ENCODE data around the gene PCDHB14. TPM values are rescaled to one million over a fixed set of nuclear protein-coding genes. Genes with fewer than 3 reads are reported as not detected.

Gene PCDHB14
- polyA plus RNA-seq, 1 donor, result 2.7 TPM

GRCh38 chr5:141269195-141269594 lies 46.1 kb downstream of the PCDHB14 start:
- H3K4me3 ChIP-seq (ENCODE audit: low read length), result no peak overlapping the region
- no CpG with 5 or more reads among the region's 4 CpGs for WGBS (ENCODE audit: insufficient coverage, low lambda C conversion rate)
- no peaks in the 10 kb centered on the region for H3K36me3 ChIP-seq (ENCODE audit: control insufficient read depth, insufficient read depth, low read length)
- no peak for DNase-seq
- H3K27me3 ChIP-seq (ENCODE audit: control insufficient read depth, insufficient read depth, low read length), result no peaks in the 10 kb centered on the region
- no peaks in the 10 kb centered on the region for H3K4me1 ChIP-seq (ENCODE audit: control insufficient read depth, insufficient read depth, low read length)
- no peak overlapping the region for H3K27ac ChIP-seq (ENCODE audit: low read length)
- peaks cover 39% of the 10 kb centered on the region for H3K9me3 ChIP-seq (ENCODE audit: control insufficient read depth, low read depth, low read length)

- no peaks in the 10 kb centered on the region for H3K4me1 ChIP-seq (ENCODE audit: control insufficient read depth, insufficient read depth, low read length)
- no peaks in the 10 kb centered on the region for H3K36me3 ChIP-seq (ENCODE audit: control insufficient read depth, insufficient read depth, low read length)
- WGBS (ENCODE audit: insufficient coverage, low lambda C conversion rate), result 80% methylated on average over 1 of the region's 3 CpGs
- H3K4me3 ChIP-seq (ENCODE audit: low read length), result no peak overlapping the region
- peaks cover 46% of the 10 kb centered on the region for H3K9me3 ChIP-seq (ENCODE audit: control insufficient read depth, low read depth, low read length)
- no peak for DNase-seq
- H3K27me3 ChIP-seq (ENCODE audit: control insufficient read depth, insufficient read depth, low read length), result no peaks in the 10 kb centered on the region
- no peak overlapping the region for H3K27ac ChIP-seq (ENCODE audit: low read length)
Measured at GRCh38 chr5:141272906-141273305, 49.8 kb downstream of the PCDHB14 start.

Other genes starting within 250 kb of the PCDHB14 start
- gene PCDHB1, start 172.0 kb upstream of the PCDHB14 start, polyA plus RNA-seq, result 0.31 TPM
- gene PCDHB2, start 128.7 kb upstream of the PCDHB14 start, polyA plus RNA-seq, result 1.7 TPM
- 1.1 TPM for gene PCDHB3, start 122.9 kb upstream of the PCDHB14 start, polyA plus RNA-seq
- gene PCDHB4, start 101.5 kb upstream of the PCDHB14 start, polyA plus RNA-seq, result 1.6 TPM
- gene PCDHB5, start 88.1 kb upstream of the PCDHB14 start, polyA plus RNA-seq, result 2.1 TPM
- 0.96 TPM for gene PCDHB6, start 73.3 kb upstream of the PCDHB14 start, polyA plus RNA-seq
- 1.3 TPM for gene PCDHB7, start 50.7 kb upstream of the PCDHB14 start, polyA plus RNA-seq
- gene PCDHB8, start 45.6 kb upstream of the PCDHB14 start, polyA plus RNA-seq, result 0.67 TPM
- 1.1 TPM for gene PCDHB16, start 41.0 kb upstream of the PCDHB14 start, polyA plus RNA-seq
- 0.73 TPM for gene PCDHB9, start 36.2 kb upstream of the PCDHB14 start, polyA plus RNA-seq
- gene PCDHB10, start 31.0 kb upstream of the PCDHB14 start, polyA plus RNA-seq, result 2.9 TPM
- 1.1 TPM for gene PCDHB11, start 23.7 kb upstream of the PCDHB14 start, polyA plus RNA-seq
- 1.2 TPM for gene PCDHB12, start 14.6 kb upstream of the PCDHB14 start, polyA plus RNA-seq
- gene PCDHB13, start 9.4 kb upstream of the PCDHB14 start, polyA plus RNA-seq, result 1.4 TPM
- gene PCDHB15, start 22.1 kb downstream of the PCDHB14 start, polyA plus RNA-seq, result 3.0 TPM
- gene SLC25A2, start 80.7 kb downstream of the PCDHB14 start, polyA plus RNA-seq, result 0.04 TPM
- gene TAF7, start 97.4 kb downstream of the PCDHB14 start, polyA plus RNA-seq, result 88.9 TPM
- 0.30 TPM for gene PCDHGA1, start 107.2 kb downstream of the PCDHB14 start, polyA plus RNA-seq
- 1.3 TPM for gene PCDHGA2, start 115.4 kb downstream of the PCDHB14 start, polyA plus RNA-seq
- gene PCDHGA3, start 120.5 kb downstream of the PCDHB14 start, polyA plus RNA-seq, result 0.96 TPM
- gene PCDHGB1, start 126.8 kb downstream of the PCDHB14 start, polyA plus RNA-seq, result 0.52 TPM
- 0.79 TPM for gene PCDHGA4, start 131.7 kb downstream of the PCDHB14 start, polyA plus RNA-seq
- gene PCDHGB2, start 136.7 kb downstream of the PCDHB14 start, polyA plus RNA-seq, result 1.0 TPM
- 1.5 TPM for gene PCDHGA5, start 140.8 kb downstream of the PCDHB14 start, polyA plus RNA-seq
- 0.85 TPM for gene PCDHGB3, start 146.9 kb downstream of the PCDHB14 start, polyA plus RNA-seq
- gene PCDHGA6, start 150.5 kb downstream of the PCDHB14 start, polyA plus RNA-seq, result 1.9 TPM
- 0.69 TPM for gene PCDHGA7, start 159.4 kb downstream of the PCDHB14 start, polyA plus RNA-seq
- 1.4 TPM for gene PCDHGB4, start 164.4 kb downstream of the PCDHB14 start, polyA plus RNA-seq
- 0.19 TPM for gene PCDHGA8, start 169.3 kb downstream of the PCDHB14 start, polyA plus RNA-seq
- gene PCDHGB5, start 174.6 kb downstream of the PCDHB14 start, polyA plus RNA-seq, result 1.8 TPM
- gene PCDHGA9, start 179.4 kb downstream of the PCDHB14 start, polyA plus RNA-seq, result 1.9 TPM
- gene PCDHGB6, start 184.7 kb downstream of the PCDHB14 start, polyA plus RNA-seq, result 2.9 TPM
- gene PCDHGA10, start 189.6 kb downstream of the PCDHB14 start, polyA plus RNA-seq, result 2.1 TPM
- 3.6 TPM for gene PCDHGB7, start 194.3 kb downstream of the PCDHB14 start, polyA plus RNA-seq
- gene PCDHGA11, start 197.7 kb downstream of the PCDHB14 start, polyA plus RNA-seq, result 1.4 TPM
- 0.81 TPM for gene PCDHGA12, start 207.2 kb downstream of the PCDHB14 start, polyA plus RNA-seq

All from large intestine (tissue), 3 donors.